Glomerular visceral epithelial cell (primary cell): ENCODE data around the gene ACSF2.

Source experiments
- DNase-seq: peaks from one replicate; pipeline ENCODE4 v3.0.0-alpha.2; 2016; ENCODE audit errors: extremely low spot score

Gene ACSF2

GRCh38 chr17:50440172-50440837 lies 14.3 kb downstream of the ACSF2 start:
- DNase-seq, result no peak

- no peak for DNase-seq
Measured at GRCh38 chr17:50440838-50441829, 15.1 kb downstream of the ACSF2 start.

- no peak for DNase-seq
Measured at GRCh38 chr17:50443505-50443974, 17.5 kb downstream of the ACSF2 start.

GRCh38 chr17:50444841-50445715 lies 19.1 kb downstream of the ACSF2 start:
- no peak for DNase-seq

GRCh38 chr17:50445730-50446325 lies 19.8 kb downstream of the ACSF2 start:
- DNase-seq, result no peak

- no peak for DNase-seq
Measured at GRCh38 chr17:50447870-50448595, 22.0 kb downstream of the ACSF2 start.

GRCh38 chr17:50448643-50449042 lies 22.6 kb downstream of the ACSF2 start:
- DNase-seq, result no peak

- no peak for DNase-seq
Measured at GRCh38 chr17:50451943-50452629, 26.1 kb downstream of the ACSF2 start.

- DNase-seq, result no peak
Measured at GRCh38 chr17:50452630-50453300, 26.7 kb downstream of the ACSF2 start.

- no peak for DNase-seq
Measured at GRCh38 chr17:50453901-50454300, 27.9 kb downstream of the ACSF2 start.

GRCh38 chr17:50457621-50458020 lies 31.6 kb downstream of the ACSF2 start:
- no peak for DNase-seq

GRCh38 chr17:50458270-50458669 lies 32.3 kb downstream of the ACSF2 start:
- no peak for DNase-seq

GRCh38 chr17:50458701-50459676 lies 33.0 kb downstream of the ACSF2 start:
- peak; percentile 34 for DNase-seq

GRCh38 chr17:50459756-50460155 lies 33.7 kb downstream of the ACSF2 start:
- no peak for DNase-seq

- DNase-seq, result no peak
Measured at GRCh38 chr17:50460831-50461526, 35.0 kb downstream of the ACSF2 start.

GRCh38 chr17:50461550-50462132 lies 35.6 kb downstream of the ACSF2 start:
- no peak for DNase-seq

GRCh38 chr17:50462446-50462845 lies 36.4 kb downstream of the ACSF2 start:
- no peak for DNase-seq
